Smooth muscle cell (in vitro differentiated cells): Measurements from ENCODE around the gene FBXL13. TPM values are rescaled to one million over a fixed set of nuclear protein-coding genes. Genes with fewer than 3 reads are reported as not detected.

Experiments
- DNase-seq: peaks from one replicate; lab custom pipeline; 2025; ENCODE audit not compliant: unreplicated experiment; lab: John Stamatoyannopoulos, UW
- H2AFZ ChIP-seq: fragments of 200-600 bp; sonication (generic); 2 replicates; pipeline ENCODE4 v1.6.0; 2016; ENCODE audit warnings: antibody characterized with exemption, low read depth, mild to moderate bottlenecking
- H3F3A ChIP-seq: fragments of 200-600 bp; sonication (generic); 2 replicates; pipeline ENCODE4 v1.6.0; 2017; ENCODE audit warnings: antibody characterized with exemption, low read depth
- H3K27ac ChIP-seq: fragments of 200-600 bp; sonication (generic); 2 replicates; pipeline ENCODE4 v1.5.1; 2016; ENCODE audit warnings: low read depth, mild to moderate bottlenecking
- H3K27me3 ChIP-seq: fragments of 200-600 bp; sonication (generic); 2 replicates; pipeline ENCODE4 v1.6.1; 2016; ENCODE audit warnings: low read depth, mild to moderate bottlenecking
- H3K36me3 ChIP-seq: fragments of 200-600 bp; sonication (generic); 2 replicates; pipeline ENCODE4 v1.5.1; 2016; ENCODE audit warnings: low read depth
- H3K4me1 ChIP-seq: fragments of 200-600 bp; sonication (generic); 2 replicates; pipeline ENCODE4 v1.5.1; 2016; ENCODE audit warnings: low read depth
- H3K4me2 ChIP-seq: fragments of 200-600 bp; sonication (generic); 2 replicates; pipeline ENCODE4 v1.6.0; 2016; ENCODE audit warnings: mild to moderate bottlenecking
- H3K4me3 ChIP-seq: fragments of 200-600 bp; sonication (generic); 2 replicates; pipeline ENCODE4 v1.5.1; 2016; ENCODE audit warnings: mild to moderate bottlenecking
- H3K79me2 ChIP-seq: fragments of 200-600 bp; sonication (generic); 2 replicates; pipeline ENCODE4 v1.6.0; 2016; ENCODE audit warnings: low read depth, mild to moderate bottlenecking
- H3K9ac ChIP-seq: fragments of 200-600 bp; sonication (generic); 2 replicates; pipeline ENCODE4 v1.6.0; 2016; ENCODE audit warnings: low read depth
- H3K9me3 ChIP-seq: fragments of 200-600 bp; sonication (generic); replicated peaks from 2 replicates; pipeline ENCODE4 v1.5.1; 2016; ENCODE audit warnings: low read depth
- H4K20me1 ChIP-seq: fragments of 200-600 bp; sonication (generic); 2 replicates; pipeline ENCODE4 v1.6.0; 2016; ENCODE audit warnings: low read depth
- CTCF ChIP-seq: fragments of 200-600 bp; sonication (generic); IDR thresholded peaks from 2 replicates; pipeline ENCODE4 v1.5.1; 2017; ENCODE audit warnings: borderline replicate concordance, mild to moderate bottlenecking, antibody characterized with exemption; ENCODE audit not compliant: insufficient read depth, poor library complexity, severe bottlenecking
- WGBS: methylation state at CpG from one replicate; pipeline ENCODE4 v1.1.7; 2016; ENCODE audit warnings: low lambda C conversion rate; 5-methylcytosine and 5-hydroxymethylcytosine counted together
- polyA plus RNA-seq: library from polyadenylated mRNA; unstranded; fragments of >200 nt; fragmentation: Nextera tagmentation; extraction: Ambion mirVana; gene quantifications from 2 replicates; pipeline ENCODE4 v1.2.1, GENCODE V29; 2016
- total RNA-seq: library from RNA; depleted of rRNA; stranded (reverse); fragments of >200 nt; gene quantifications from 2 replicates; pipeline ENCODE4 v1.2.3, GENCODE V29; 2014

Gene FBXL13
- total and polyA plus RNA-seq, 2 experiments from 2014 or later = 2.6 to 12.1 TPM

- H3K9me3 ChIP-seq = no peaks in the 10 kb centered on the region
- H3K27me3 ChIP-seq = no peaks in the 10 kb centered on the region
- DNase-seq = no peak
- no peaks in the 10 kb centered on the region for H4K20me1 ChIP-seq
- no peak overlapping the region for H3K4me2 ChIP-seq
- no peaks in the 10 kb centered on the region for H3F3A ChIP-seq
- no peak overlapping the region for H3K27ac ChIP-seq
- H3K4me1 ChIP-seq = no peaks in the 10 kb centered on the region
- no peak overlapping the region for H2AFZ ChIP-seq
- no peak overlapping the region for H3K4me3 ChIP-seq
- no peak overlapping the region for H3K9ac ChIP-seq
- no peak for TF ChIP-seq CTCF
- no peaks in the 10 kb centered on the region for H3K36me3 ChIP-seq
- 84% methylated on average over 2 of the region's 2 CpGs for WGBS
- no peaks in the 10 kb centered on the region for H3K79me2 ChIP-seq
Observed at GRCh38 chr7:102897211-102897631, 177.4 kb downstream of the FBXL13 start.

- Histone ChIP-seq H3K27me3 (no peaks in the 10 kb centered on the region), H3K9me3 (no peaks in the 10 kb centered on the region), H3K9ac (no peak overlapping the region), H4K20me1 (no peaks in the 10 kb centered on the region), H3K27ac (no peak overlapping the region), H3K4me1 (peaks cover 5% of the 10 kb centered on the region), H2AFZ (no peak overlapping the region), H3K36me3 (no peaks in the 10 kb centered on the region), H3K4me2 (no peak overlapping the region), H3K4me3 (no peak overlapping the region), H3F3A (peaks cover 3% of the 10 kb centered on the region), H3K79me2 (no peaks in the 10 kb centered on the region)
- no peak for DNase-seq
- TF ChIP-seq CTCF = no peak
Observed at GRCh38 chr7:102896585-102896984, 178.0 kb downstream of the FBXL13 start.

GRCh38 chr7:102895602-102896001, 179.0 kb downstream of the FBXL13 start:
- H2AFZ ChIP-seq = peak overlapping the region; percentile 72
- no peak overlapping the region for H3K4me2 ChIP-seq
- H3K27me3 ChIP-seq = no peaks in the 10 kb centered on the region
- peaks cover 9% of the 10 kb centered on the region for H3K4me1 ChIP-seq
- no peak for DNase-seq
- H4K20me1 ChIP-seq = no peaks in the 10 kb centered on the region
- no peaks in the 10 kb centered on the region for H3K9me3 ChIP-seq
- H3K4me3 ChIP-seq = no peak overlapping the region
- no peak overlapping the region for H3K9ac ChIP-seq
- peak overlapping the region; percentile 8 for H3K27ac ChIP-seq
- peaks cover 11% of the 10 kb centered on the region for H3F3A ChIP-seq
- WGBS = 39% methylated on average over 3 of the region's 3 CpGs
- no peaks in the 10 kb centered on the region for H3K79me2 ChIP-seq
- no peak for TF ChIP-seq CTCF
- H3K36me3 ChIP-seq = no peaks in the 10 kb centered on the region

GRCh38 chr7:102892631-102893278, 181.8 kb downstream of the FBXL13 start:
- Histone ChIP-seq H3K9me3 (no peaks in the 10 kb centered on the region), H3K27ac (peak overlapping the region; percentile 88), H3K36me3 (no peaks in the 10 kb centered on the region)

More at GRCh38 chr7:102892631-102893278, 181.8 kb downstream of the FBXL13 start:
- Histone ChIP-seq H3K4me1 (peaks cover 9% of the 10 kb centered on the region), H3K4me3 (no peak overlapping the region), H2AFZ (no peak overlapping the region), H3K79me2 (no peaks in the 10 kb centered on the region), H3K27me3 (no peaks in the 10 kb centered on the region), H3K4me2 (peak overlapping the region; percentile 45), H3F3A (peaks cover 11% of the 10 kb centered on the region), H3K9ac (no peak overlapping the region), H4K20me1 (no peaks in the 10 kb centered on the region)
- DNase-seq = no peak
- TF ChIP-seq CTCF = no peak
- 93% methylated on average over 1 of the region's 1 CpG for WGBS
